LNCAP (cell line): ENCODE results near the gene CCDC78.

Experiments
- TF ChIP-seq, protein P1 (sequence below): fragments of 450-650 bp; IDR thresholded peaks from 2 replicates; pipeline ENCODE4 v1.5.1; 2017; ENCODE audit warnings: mild to moderate bottlenecking

CCDC78 gene

DNA sequence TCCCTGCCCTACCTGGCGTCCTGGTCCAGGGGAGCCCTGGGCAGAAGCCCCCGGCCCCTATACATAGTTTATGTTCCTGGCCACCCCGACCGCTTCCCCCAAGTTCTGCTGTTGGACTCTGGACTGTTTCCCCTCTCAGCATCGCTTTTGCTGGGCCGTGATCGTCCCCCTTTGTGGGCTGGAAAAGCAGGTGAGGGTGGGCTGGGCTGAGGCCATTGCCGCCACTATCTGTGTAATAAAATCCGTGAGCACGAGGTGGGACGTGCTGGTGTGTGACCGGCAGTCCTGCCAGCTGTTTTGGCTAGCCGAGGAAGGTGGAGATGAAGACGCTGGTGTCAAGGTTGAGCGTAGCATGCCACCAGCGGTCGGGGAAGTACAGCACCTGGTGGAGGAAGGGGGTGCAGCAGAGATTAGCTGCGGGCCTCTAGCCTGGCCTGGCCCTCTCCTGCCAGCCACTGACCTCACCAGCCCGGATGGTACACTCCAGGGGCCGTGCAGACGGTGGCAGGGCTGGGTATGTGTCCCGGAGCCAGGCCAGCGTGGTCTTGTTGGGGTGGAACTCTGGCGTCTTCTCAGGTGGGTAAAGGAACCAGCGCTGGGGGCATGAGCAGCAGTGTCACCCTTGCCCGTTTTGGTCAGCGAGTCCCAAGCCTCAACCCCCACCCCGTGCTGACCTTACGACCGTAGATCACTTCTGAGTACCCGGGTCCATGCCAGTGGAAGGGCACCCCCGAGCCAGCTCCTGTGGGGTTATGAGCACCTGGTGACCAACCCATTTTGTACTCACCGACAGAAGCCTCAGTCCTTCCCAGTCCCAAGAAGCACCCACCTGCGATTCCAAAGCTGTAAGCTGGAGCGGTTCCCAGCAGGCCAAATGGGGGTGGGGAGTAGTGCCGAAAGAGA is 43.5 kb downstream of the CCDC78 start:
- TF ChIP-seq, protein P1, sequence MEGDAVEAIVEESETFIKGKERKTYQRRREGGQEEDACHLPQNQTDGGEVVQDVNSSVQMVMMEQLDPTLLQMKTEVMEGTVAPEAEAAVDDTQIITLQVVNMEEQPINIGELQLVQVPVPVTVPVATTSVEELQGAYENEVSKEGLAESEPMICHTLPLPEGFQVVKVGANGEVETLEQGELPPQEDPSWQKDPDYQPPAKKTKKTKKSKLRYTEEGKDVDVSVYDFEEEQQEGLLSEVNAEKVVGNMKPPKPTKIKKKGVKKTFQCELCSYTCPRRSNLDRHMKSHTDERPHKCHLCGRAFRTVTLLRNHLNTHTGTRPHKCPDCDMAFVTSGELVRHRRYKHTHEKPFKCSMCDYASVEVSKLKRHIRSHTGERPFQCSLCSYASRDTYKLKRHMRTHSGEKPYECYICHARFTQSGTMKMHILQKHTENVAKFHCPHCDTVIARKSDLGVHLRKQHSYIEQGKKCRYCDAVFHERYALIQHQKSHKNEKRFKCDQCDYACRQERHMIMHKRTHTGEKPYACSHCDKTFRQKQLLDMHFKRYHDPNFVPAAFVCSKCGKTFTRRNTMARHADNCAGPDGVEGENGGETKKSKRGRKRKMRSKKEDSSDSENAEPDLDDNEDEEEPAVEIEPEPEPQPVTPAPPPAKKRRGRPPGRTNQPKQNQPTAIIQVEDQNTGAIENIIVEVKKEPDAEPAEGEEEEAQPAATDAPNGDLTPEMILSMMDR, result no peak

DNA sequence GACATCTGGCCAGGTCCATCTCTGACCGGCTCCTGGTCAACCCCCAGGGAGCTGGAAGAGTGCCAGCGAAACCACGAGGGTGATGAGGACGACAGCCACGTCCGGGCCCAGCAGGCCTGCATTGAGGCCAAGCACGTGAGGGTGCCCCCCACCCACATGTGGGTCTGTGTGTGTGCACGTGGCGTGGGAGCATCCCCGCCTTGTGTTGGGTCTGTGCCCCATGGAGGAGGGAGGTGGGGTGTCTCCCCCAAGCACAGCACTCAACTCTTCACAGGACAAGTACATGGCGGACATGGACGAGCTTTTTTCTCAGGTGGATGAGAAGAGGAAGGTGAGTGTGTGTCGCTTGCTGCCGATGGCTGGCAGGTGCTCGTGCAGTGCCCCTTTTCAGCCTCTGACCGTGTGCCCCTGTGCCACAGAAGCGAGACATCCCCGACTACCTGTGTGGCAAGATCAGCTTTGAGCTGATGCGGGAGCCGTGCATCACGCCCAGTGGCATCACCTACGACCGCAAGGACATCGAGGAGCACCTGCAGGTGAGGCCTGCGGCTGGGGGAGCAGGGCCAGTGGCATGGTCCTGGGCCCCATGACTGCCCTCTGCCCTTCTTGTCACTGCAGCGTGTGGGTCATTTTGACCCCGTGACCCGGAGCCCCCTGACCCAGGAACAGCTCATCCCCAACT is 44.4 kb downstream of the CCDC78 start:
- TF ChIP-seq, protein P1, result no peak

DNA sequence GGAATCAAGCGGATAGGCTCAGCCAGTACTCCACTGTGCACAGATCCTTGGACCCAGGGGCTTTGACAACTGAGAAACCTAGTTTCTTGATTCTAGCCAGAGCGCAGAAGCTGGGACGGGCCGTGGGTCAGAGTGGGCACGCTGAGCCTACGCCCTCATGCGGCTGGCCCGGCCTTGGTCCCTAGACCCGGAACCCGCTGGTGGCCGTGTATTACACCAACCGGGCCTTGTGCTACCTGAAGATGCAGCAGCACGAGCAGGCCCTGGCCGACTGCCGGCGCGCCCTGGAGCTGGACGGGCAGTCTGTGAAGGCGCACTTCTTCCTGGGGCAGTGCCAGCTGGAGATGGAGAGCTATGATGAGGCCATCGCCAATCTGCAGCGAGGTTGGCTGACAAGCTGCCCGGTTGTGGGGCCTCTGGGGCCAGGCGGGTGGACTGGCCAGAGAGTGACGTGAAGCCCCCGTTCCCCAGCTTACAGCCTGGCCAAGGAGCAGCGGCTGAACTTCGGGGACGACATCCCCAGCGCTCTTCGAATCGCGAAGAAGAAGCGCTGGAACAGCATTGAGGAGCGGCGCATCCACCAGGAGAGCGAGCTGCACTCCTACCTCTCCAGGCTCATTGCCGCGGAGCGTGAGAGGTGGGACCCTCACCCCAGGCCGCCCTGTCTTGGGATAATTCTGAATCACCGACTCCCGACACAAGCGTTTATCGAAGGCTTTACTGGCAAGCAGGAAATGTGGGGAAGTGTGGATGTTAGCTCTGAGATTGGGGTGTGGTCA is 45.1 kb downstream of the CCDC78 start:
- TF ChIP-seq, protein P1, result peak; percentile 30; the same call in 1 of the 2 replicates

DNA sequence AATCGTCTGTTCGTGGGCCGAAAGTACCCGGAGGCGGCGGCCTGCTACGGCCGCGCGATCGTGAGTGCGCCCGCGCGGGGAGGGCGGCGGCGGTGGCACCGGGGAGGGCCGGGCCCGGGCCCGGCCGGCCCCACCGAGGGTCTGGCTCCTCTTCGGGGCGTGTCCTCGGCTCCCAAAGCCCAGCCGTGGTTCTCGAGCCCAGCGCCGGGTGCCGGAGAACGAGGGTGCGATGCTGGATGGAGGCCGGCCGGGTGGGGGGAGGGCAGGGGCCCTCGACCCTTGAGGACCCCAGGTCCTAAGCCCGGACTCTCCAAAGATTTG is 45.7 kb downstream of the CCDC78 start:
- TF ChIP-seq, protein P1, result no peak

DNA sequence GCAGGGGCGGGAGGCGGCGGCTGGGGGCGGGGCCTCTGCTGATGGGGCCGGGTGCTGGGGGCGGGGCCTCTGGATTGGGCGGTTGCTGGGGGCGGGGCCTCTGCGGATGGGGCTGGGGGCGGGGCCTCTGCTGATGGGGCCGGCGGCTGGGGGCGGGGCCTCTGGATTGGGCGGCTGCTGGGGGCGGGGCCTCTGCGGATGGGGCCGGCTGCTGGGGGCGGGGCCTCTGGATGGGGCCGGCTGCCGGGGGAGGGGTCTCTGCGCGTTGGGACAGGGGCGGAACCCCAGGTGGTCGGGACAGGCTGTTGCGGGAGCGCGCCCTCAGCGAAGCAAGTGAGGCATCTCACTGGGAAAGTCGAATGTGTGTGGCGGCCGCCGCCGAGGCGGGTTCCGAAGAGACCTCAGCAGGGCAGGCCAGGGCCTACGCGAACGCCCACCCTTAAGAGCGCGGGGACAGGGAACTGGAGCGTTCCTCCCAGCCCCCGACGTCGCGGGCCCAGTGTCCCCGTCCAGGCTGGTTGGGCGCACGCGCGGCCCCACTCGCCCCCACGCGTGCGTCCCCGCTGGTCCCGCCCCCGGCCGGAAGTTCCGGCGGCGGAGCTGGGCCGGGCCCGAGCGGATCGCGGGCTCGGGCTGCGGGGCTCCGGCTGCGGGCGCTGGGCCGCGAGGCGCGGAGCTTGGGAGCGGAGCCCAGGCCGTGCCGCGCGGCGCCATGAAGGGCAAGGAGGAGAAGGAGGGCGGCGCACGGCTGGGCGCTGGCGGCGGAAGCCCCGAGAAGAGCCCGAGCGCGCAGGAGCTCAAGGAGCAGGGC is 46.2 kb downstream of the CCDC78 start, which contains the start of gene STUB1:
Gene STUB1, plus strand, starts transcription at position 597 of the 811 bp plus-strand sequence. Its CDS starts 116 bp downstream, at position 713.
- TF ChIP-seq, protein P1, result no peak

DNA sequence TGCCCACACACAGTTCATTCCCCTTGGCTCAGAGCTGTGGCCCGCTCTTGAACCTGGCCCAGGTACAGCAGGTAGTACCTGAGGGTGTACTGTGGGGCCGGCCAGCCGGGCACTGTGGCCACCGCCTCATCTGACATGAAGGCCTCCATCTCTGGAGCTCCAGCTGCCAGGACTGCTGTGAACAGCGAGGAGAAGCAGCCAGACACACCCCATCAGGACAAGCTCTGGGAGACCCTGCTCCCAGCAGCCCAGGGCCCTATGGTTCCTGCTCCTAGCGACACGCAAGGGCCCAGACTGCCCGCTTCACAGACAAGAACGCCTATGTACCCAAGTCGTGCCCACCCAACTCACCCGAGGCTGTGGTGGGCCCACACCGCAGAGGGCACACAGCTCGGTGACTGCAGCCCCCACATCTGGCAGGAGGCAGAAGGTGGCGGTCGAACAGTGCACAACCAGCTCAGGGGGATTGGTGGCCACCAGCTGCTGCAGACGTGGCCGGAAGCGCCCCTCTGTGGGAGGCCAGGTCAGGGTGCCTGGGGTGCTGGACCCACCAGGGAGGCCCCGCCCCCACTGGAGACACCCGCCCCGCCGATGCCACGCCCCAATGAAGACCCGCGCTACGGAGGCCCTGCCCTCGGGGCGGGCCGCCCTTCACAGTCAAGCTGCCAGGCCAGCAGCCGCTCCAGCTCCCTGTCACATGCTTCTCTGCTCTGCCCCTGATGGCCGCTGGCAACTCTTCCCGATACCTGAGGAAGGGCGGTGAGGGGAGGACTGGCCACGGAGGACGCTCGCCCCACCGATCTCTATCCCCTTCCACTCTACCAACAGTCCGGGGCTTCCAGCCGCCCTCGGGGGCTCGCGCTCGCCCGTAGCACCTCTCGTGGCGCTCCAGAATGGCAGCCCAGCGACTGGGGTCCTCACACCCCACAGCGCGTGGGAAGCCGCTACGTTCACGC is 47.1 kb downstream of the CCDC78 start:
- TF ChIP-seq, protein P1, result no peak
